COLO829 (cell line): ENCODE results near the gene AASDHPPT.
"Not testable (repeated sequence)": the region's sequence is repeated elsewhere in the genome, so short reads cannot be mapped to it uniquely, and the experiment has no call there.

ENCODE experiments used
- DNase-seq: peaks from one replicate; pipeline ENCODE4 v3.0.0; 2012; ENCODE audit warnings: low spot score

Gene AASDHPPT

GRCh38 chr11:106077609-106078455, at the start of gene AASDHPPT:
TSS of gene AASDHPPT (plus strand) at chr11:106077662. CDS start at chr11:106077711, 49 bp downstream.
- no peak for DNase-seq

- DNase-seq: no peak
These were observed 46.9 kb upstream of the AASDHPPT start for GRCh38 chr11:106030609-106031008.

- no peak for DNase-seq
These were observed 46.2 kb upstream of the AASDHPPT start for GRCh38 chr11:106031202-106031810.

- DNase-seq: no peak
These were observed 45.5 kb upstream of the AASDHPPT start for GRCh38 chr11:106031936-106032335.

GRCh38 chr11:106032861-106033260, 44.6 kb upstream of the AASDHPPT start:
- DNase-seq: no peak

GRCh38 chr11:106043540-106043939, 33.9 kb upstream of the AASDHPPT start:
- DNase-seq: no peak

GRCh38 chr11:106047631-106048030, 29.8 kb upstream of the AASDHPPT start:
- no peak for DNase-seq

- no peak for DNase-seq
These were observed 27.6 kb upstream of the AASDHPPT start for GRCh38 chr11:106049727-106050476.

GRCh38 chr11:106051103-106051502, 26.4 kb upstream of the AASDHPPT start:
- no peak for DNase-seq

- DNase-seq: not testable (repeated sequence)
These were observed 19.1 kb upstream of the AASDHPPT start for GRCh38 chr11:106058377-106058776.

GRCh38 chr11:106059617-106060016, 17.8 kb upstream of the AASDHPPT start:
- DNase-seq: no peak

GRCh38 chr11:106061249-106061784, 16.1 kb upstream of the AASDHPPT start:
- DNase-seq: no peak

- DNase-seq: no peak
These were observed 15.2 kb upstream of the AASDHPPT start for GRCh38 chr11:106061954-106062949.

- DNase-seq: no peak
These were observed 14.5 kb upstream of the AASDHPPT start for GRCh38 chr11:106063009-106063408.

- DNase-seq: no peak
These were observed 6.9 kb upstream of the AASDHPPT start for GRCh38 chr11:106070606-106071005.

- DNase-seq: no peak
These were observed 4.7 kb upstream of the AASDHPPT start for GRCh38 chr11:106072804-106073203.

GRCh38 chr11:106076171-106076918, 1.1 kb upstream of the AASDHPPT start:
- no peak for DNase-seq

GRCh38 chr11:106076919-106077608, 398 bp upstream of the AASDHPPT start, which contains the start of gene KBTBD3:
TSS of gene KBTBD3 (minus strand) at chr11:106077347. CDS start at chr11:106059097, 18,250 bp downstream.
- peak; percentile 85 for DNase-seq

GRCh38 chr11:106082096-106082495, 4.6 kb downstream of the AASDHPPT start:
- no peak for DNase-seq

- DNase-seq: no peak
These were observed 8.7 kb downstream of the AASDHPPT start for GRCh38 chr11:106086135-106086534.
